ENCODE measurements around the gene DLST.

- TF ChIP-seq CTCF (IDR thresholded peaks at IDR 0.05; ENCODE audit: low read depth, low read length) (peak; percentile 89), POLR2A (IDR thresholded peaks at IDR 0.05; ENCODE audit: extremely low read depth, insufficient read length) (no peak), MAX (IDR thresholded peaks at IDR 0.05; ENCODE audit: low read depth, low read length) (peak; percentile 98)
Observed at GRCh38 chr14:74905595-74906142, 24.0 kb downstream of the DLST start.

All from NB4 (cell line).